ENCODE measurements around the gene DECR2. TPM values are rescaled to one million over a fixed set of nuclear protein-coding genes. Genes with fewer than 3 reads are reported as not detected.

The DECR2 gene
- total and polyA plus RNA-seq, 9 of the 15 experiments (the other 6 are each of a cell fraction or from before 2014, with no cell fraction given) = 1.0 to 31.9 (median 10.3) TPM

GRCh38 chr16:391885-392335 is 9.8 kb upstream of the DECR2 start (continued):
- TF ChIP-seq, protein P1, sequence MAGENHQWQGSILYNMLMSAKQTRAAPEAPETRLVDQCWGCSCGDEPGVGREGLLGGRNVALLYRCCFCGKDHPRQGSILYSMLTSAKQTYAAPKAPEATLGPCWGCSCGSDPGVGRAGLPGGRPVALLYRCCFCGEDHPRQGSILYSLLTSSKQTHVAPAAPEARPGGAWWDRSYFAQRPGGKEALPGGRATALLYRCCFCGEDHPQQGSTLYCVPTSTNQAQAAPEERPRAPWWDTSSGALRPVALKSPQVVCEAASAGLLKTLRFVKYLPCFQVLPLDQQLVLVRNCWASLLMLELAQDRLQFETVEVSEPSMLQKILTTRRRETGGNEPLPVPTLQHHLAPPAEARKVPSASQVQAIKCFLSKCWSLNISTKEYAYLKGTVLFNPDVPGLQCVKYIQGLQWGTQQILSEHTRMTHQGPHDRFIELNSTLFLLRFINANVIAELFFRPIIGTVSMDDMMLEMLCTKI (IDR thresholded peaks at IDR 0.05; ENCODE audit: partially characterized antibody) = no peak
- TF ChIP-seq, protein P2, sequence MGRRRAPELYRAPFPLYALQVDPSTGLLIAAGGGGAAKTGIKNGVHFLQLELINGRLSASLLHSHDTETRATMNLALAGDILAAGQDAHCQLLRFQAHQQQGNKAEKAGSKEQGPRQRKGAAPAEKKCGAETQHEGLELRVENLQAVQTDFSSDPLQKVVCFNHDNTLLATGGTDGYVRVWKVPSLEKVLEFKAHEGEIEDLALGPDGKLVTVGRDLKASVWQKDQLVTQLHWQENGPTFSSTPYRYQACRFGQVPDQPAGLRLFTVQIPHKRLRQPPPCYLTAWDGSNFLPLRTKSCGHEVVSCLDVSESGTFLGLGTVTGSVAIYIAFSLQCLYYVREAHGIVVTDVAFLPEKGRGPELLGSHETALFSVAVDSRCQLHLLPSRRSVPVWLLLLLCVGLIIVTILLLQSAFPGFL (CRISPR knock-in tag; IDR thresholded peaks at IDR 0.05) = no peak
- no peak for TF ChIP-seq TAF15 (IDR thresholded peaks at IDR 0.05; ENCODE audit: low read depth, low read length)
- TF ChIP-seq, protein P3, sequence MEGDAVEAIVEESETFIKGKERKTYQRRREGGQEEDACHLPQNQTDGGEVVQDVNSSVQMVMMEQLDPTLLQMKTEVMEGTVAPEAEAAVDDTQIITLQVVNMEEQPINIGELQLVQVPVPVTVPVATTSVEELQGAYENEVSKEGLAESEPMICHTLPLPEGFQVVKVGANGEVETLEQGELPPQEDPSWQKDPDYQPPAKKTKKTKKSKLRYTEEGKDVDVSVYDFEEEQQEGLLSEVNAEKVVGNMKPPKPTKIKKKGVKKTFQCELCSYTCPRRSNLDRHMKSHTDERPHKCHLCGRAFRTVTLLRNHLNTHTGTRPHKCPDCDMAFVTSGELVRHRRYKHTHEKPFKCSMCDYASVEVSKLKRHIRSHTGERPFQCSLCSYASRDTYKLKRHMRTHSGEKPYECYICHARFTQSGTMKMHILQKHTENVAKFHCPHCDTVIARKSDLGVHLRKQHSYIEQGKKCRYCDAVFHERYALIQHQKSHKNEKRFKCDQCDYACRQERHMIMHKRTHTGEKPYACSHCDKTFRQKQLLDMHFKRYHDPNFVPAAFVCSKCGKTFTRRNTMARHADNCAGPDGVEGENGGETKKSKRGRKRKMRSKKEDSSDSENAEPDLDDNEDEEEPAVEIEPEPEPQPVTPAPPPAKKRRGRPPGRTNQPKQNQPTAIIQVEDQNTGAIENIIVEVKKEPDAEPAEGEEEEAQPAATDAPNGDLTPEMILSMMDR (IDR thresholded peaks at IDR 0.05 in 2 of 3, conservative IDR thresholded peaks at IDR 0.05 in 1 of 3; ENCODE audit: insufficient read depth in 2 of 3, low read depth in 1 of 3, low read length in 3 of 3) = peak; percentile 90 to 97 (median 90)
- TF ChIP-seq ZNF316 (IDR thresholded peaks at IDR 0.05) = no peak
- peak; percentile 22 for TF ChIP-seq ZFP36 (IDR thresholded peaks at IDR 0.05; ENCODE audit: low read depth, low read length, partially characterized antibody)
- TF ChIP-seq ZBTB40 (IDR thresholded peaks at IDR 0.05) = no peak
- TF ChIP-seq ZBTB40 (CRISPR knock-in tag; IDR thresholded peaks at IDR 0.05) = no peak
- no peak for TF ChIP-seq KAT8 (IDR thresholded peaks at IDR 0.05; ENCODE audit: low read depth)
- peak; percentile 69; the same call in 1 of the 2 replicates for TF ChIP-seq PTBP1 (IDR thresholded peaks at IDR 0.05; ENCODE audit: low read depth, low read length)
- TF ChIP-seq VEZF1 (CRISPR knock-in tag; IDR thresholded peaks at IDR 0.05) = peak; percentile 44; the same call in 1 of the 2 replicates
- no peak for TF ChIP-seq ZFX (CRISPR knock-in tag; IDR thresholded peaks at IDR 0.05)
- peak; percentile 74 for TF ChIP-seq SMC3 (conservative IDR thresholded peaks at IDR 0.05; ENCODE audit: insufficient read depth, low read depth, low read length)

All from K562 (cell line).